ENCODE measurements around the gene ZSCAN18.
"Not testable (repeated sequence)": the region's sequence is repeated elsewhere in the genome, so short reads cannot be mapped to it uniquely, and the experiment has no call there.

Gene ZSCAN18, protein sequence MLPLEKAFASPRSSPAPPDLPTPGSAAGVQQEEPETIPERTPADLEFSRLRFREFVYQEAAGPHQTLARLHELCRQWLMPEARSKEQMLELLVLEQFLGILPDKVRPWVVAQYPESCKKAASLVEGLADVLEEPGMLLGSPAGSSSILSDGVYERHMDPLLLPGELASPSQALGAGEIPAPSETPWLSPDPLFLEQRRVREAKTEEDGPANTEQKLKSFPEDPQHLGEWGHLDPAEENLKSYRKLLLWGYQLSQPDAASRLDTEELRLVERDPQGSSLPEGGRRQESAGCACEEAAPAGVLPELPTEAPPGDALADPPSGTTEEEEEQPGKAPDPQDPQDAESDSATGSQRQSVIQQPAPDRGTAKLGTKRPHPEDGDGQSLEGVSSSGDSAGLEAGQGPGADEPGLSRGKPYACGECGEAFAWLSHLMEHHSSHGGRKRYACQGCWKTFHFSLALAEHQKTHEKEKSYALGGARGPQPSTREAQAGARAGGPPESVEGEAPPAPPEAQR

DNA sequence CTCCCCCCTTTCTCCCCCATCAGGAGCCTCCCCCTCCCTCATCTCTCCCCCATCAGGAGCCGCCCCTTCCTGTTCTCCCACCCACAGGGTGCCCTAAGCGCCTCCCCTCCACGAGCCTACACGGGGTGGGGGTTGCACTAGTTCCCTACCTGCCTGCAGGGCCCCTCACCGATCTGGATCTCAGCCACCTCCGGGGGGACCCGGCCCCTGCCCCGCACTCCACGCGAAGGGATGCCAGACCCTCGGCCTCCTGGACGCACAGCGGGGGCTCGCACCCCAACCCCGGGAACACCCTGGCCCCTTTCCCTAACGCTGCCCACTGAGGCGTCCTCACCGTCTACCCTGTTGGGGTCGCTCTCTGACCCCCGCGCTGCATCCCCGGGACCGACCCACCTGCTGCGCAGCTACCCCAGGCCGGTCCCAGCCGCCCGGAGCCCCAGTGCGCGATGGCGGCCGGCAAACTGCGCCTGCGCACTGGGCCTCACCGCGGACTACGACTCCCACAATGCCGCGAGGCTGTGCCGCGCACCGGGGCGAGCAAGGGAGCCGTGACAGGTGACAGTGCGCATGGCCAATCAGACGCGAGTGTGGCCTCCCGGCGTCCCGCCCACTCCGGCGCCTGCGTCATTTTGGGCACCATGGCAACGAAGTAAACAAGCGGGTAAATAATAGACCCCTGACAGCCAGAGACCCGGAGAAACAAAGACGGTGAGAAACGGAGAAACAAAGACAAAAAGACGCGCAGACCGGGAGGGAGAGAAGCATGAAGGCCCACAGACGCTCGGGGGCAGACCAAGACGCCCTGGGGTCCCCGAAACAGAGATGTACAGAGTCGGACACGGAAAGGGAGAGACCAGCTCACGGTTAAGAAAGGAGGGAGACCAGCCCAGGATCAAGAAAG, at the start of gene ZSCAN18:
ZSCAN18 (minus strand) TSS at position 451 of the 901 bp plus-strand sequence. CDS start 7,964 bp downstream, outside the sequence.
- DNase-seq: peak; percentile 100

- not testable (repeated sequence) for DNase-seq
Measured at GRCh38 chr19:58147475-58147874, 49.4 kb upstream of the ZSCAN18 start.

DNA sequence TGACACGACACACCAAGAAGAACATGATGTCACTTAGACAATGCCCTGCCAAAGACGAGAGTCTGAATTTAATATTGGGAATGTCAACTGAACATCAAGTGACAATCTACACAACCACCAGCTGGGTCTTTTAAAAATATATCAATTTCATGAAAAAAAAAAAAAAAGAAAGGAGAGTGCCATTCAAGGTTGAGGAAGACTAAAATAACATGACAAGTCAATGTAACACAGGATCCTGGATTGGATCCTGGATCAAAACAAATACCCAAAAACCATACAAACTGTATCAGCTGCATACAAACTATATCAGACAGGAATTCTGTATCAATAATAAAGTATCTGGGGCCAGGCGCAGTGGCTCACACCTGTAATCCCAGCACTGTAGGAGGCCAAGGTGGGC, 47.8 kb upstream of the ZSCAN18 start:
- DNase-seq: no peak

- DNase-seq: no peak
Measured at GRCh38 chr19:58134244-58134643, 36.2 kb upstream of the ZSCAN18 start.

GRCh38 chr19:58129284-58129683, 31.3 kb upstream of the ZSCAN18 start:
- DNase-seq: no peak

GRCh38 chr19:58128041-58128685, 30.1 kb upstream of the ZSCAN18 start:
- DNase-seq: no peak

- no peak for DNase-seq
Measured at GRCh38 chr19:58123354-58123753, 25.3 kb upstream of the ZSCAN18 start.

- DNase-seq: no peak
Measured at GRCh38 chr19:58118979-58119733, 21.1 kb upstream of the ZSCAN18 start.

DNA sequence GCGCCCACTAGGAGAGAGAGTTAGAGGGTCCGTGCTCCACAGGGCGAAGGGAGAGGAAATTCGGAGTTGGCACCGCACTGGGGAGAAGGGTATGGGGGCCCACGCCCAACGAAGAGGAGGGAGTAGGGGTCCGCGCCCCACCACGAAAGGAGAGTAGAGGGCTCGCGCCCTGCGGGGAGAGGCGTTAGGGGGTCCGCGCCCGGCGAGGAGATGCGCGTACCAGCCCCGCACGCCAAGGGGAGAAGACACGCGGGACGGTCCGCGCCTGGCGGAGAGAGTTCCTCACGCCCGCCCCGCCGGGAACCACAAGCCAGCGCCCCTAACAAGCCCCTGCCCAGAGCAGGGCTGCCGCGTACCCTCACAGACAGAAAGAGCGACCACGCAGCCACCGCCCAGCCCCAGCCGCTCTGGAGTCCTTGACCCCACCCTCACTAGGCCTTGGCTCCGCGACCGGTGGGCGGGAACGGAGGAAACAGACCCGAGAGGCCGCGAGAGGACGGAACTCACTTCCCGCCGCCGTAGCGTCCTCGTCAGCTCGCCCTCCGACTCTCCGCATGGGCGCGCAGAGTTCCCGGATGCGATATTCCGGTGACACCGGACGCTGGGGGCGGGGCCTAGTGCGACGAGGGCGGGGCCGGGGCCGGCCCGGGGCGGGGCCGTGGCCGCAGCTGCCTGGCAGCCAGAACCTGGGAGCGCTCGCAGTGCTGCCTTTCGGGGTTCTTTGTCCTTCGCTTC, 20.0 kb upstream of the ZSCAN18 start:
- DNase-seq: peak; percentile 76

DNA sequence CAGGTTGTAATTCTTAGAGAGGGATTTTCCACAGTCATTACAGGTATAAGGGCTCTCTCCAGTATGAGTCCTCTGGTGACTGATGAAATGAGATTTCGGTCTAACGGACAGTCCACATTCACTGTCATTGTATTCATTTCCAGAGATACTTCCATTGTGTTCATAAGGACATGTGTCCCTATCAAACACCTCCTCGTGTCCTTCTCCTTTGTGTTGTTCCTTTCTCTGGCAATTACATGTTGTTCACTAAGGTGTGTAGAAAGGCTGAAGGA, 10.5 kb upstream of the ZSCAN18 start:
- DNase-seq: no peak

DNA sequence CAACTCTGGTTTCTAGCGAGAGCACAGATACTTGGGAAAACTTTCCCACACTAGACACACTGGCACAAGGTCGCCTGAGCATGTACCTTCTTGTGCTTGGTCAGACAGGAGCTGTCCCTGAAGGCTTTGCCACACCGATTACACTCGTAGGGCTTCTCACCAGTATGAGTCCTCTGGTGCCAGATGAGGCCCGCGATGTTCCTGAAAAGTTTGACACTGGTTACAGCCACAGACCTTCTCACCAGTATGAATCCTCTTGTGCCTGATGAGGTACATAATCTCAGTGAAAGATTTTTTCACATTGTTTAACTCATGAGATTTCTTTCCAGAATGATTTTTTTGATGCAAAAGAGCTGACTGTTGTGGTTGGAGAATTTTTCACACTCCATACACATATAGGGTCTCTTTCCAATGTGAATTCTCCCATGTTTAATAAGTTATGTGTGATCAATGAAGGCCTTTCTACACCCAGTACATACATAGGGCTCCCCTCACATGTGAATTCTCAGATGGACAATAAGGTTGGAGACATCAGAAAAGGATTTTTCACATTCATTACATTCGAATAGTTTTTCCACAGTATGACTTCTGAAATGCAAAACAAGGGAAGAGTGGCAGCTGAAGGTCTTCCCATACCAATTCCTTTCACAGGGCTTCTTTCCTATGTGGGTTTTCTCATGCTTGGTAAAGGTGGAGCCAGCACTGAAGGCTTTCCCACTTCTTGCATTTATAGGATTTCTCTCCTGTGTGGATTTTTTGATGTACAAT, 9.9 kb upstream of the ZSCAN18 start:
- no peak for DNase-seq

- DNase-seq: no peak
Measured at GRCh38 chr19:58098682-58098998, 609 bp upstream of the ZSCAN18 start.

- no peak for DNase-seq
Measured at GRCh38 chr19:58097349-58097748, 682 bp downstream of the ZSCAN18 start.

DNA sequence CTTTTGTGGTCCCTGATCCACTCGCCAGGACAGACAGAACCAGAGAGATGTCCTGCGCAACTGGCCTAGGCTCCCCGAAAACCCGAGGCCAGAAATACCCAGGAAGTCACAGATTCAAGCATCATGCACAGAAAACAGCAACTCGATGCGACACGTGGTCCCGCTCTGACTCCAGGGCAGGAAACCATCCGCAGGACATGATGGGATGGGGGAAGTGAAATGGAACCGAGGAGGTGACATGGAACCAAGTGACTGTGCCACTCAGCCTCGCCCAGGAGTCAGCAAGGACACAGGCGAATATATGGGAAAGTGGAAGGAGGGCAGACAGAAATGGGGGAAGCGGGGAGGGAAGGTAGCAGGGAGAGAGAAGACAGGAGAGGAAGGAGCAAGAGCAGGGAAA, 1.1 kb downstream of the ZSCAN18 start:
- DNase-seq: no peak

DNA sequence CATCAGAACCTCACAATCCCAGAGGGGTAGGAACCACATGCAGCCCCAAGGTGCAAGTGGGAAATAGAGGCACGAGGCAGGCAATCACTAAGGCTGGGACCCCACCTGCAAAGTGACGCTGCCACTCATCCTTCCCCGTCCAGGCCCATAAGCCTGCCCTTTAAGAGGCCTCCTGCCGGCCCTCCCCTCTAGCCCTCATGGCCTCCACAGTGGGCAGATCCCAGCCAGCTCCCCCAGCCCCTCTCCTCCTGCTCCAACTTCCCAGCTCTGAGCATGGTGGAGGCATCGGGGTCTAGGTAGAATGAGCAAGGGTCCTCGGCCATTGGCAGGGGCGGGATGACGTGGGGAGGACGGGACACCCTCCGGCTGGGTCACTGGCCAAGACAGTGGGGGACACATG, 2.7 kb downstream of the ZSCAN18 start:
- no peak for DNase-seq

DNA sequence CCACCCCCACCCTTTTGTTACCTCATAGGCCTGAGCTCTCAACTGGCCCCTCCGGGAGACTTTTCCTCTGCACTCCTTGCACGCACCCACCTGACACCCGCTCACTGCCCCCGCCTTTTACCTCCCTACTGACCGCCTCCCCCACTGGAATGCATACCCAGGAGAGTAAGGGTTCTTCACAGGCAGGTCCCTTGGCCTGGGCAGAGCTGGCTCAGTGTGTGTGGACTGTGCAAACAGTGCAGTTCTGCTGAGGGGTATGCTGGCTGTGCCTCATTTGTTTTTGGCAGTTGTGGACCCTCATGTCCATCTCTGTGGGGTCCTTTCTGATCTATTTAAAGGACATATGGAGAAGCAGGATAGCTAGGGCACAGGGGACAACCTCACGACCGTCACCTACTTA, 5.0 kb downstream of the ZSCAN18 start:
- DNase-seq: no peak

DNA sequence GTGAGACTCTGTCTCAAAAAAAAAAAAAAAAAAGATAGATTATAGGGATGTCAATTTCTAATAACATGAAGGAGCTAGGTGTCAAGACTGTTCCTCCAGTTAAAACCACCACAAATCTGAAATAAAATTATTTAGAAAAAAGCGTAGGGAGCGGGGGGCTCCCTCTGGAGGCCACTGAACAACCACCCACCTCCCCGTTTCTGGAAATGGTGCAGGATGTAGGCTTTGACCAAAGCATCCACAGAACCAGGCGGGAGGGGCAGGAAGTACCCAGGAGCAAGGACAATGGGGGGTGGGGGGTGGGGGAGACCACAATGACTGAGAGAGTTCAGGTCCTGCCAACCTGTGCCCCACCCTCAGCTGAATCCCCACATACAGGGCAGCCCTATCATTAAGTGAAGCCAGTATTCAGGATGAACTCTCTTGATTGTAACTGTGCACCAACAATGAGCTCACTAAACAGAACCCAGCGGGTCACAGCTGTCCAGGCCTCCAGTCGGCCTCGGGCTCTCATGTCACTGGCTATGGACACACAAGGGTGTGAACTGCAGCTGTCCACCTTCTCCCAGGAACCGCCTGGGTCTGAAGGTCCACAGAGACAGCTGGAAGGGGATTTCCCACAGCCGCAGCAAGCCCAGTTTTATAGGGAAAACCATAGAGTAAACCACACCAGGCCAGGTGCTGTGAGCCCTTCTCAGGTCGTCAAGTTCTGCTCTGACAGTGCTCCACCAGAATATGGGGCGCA, 6.6 kb downstream of the ZSCAN18 start:
- no peak for DNase-seq

DNA sequence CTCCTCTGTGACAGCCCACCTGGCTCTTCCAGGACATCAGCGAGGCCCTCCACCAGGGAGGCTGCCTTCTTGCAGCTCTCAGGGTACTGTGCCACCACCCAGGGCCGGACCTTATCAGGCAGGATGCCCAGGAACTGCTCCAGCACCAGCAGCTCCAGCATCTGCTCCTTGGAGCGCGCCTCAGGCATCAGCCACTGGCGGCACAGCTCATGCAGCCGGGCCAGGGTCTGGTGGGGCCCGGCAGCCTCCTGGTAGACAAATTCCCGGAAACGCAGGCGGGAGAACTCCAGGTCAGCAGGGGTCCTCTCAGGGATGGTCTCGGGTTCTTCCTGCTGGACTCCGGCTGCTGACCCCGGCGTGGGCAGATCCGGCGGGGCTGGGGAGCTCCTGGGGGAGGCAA, 8.2 kb downstream of the ZSCAN18 start:
- DNase-seq: no peak

GRCh38 chr19:58088521-58089052, 9.4 kb downstream of the ZSCAN18 start:
- DNase-seq: no peak

Data from eye (tissue), 1 donor.